ENCODE measurements around the gene FGF6.
A peak's percentile ranks its signal among the peaks of the same experiment; 100 is the strongest.

Gene FGF6

DNA sequence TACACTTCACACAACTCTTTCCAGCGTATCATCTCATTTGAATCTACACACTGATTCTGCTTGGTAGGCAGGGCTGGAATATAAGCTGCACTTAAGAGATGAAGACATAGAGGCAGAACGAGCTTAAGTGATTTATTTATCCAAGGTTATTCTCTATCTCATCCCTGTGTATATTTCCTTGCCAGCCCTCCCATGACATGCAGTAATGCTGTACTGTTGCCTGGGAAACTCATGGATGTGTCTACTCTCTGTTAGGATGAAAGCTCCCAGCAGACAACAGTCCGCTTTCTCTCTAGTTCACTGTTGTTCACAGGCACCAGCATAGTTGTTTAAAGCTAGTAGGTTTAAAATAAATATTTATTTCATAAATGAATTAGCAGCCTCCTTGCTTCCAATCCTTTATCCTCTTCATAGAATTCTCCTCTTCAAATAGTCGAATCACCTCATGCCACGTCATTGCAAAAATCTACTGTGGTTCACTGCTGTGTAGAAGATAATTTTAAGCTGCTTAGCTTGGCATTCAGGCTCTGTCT lies 25.4 kb downstream of the FGF6 start:
- DNase-seq (ENCODE audit: insufficient read length, low spot score) (no peak), FAIRE-seq (no peak)
- TF ChIP-seq, protein P1, sequence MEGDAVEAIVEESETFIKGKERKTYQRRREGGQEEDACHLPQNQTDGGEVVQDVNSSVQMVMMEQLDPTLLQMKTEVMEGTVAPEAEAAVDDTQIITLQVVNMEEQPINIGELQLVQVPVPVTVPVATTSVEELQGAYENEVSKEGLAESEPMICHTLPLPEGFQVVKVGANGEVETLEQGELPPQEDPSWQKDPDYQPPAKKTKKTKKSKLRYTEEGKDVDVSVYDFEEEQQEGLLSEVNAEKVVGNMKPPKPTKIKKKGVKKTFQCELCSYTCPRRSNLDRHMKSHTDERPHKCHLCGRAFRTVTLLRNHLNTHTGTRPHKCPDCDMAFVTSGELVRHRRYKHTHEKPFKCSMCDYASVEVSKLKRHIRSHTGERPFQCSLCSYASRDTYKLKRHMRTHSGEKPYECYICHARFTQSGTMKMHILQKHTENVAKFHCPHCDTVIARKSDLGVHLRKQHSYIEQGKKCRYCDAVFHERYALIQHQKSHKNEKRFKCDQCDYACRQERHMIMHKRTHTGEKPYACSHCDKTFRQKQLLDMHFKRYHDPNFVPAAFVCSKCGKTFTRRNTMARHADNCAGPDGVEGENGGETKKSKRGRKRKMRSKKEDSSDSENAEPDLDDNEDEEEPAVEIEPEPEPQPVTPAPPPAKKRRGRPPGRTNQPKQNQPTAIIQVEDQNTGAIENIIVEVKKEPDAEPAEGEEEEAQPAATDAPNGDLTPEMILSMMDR (IDR thresholded peaks at IDR 0.05; ENCODE audit: insufficient read depth, missing control alignments): no peak

DNA sequence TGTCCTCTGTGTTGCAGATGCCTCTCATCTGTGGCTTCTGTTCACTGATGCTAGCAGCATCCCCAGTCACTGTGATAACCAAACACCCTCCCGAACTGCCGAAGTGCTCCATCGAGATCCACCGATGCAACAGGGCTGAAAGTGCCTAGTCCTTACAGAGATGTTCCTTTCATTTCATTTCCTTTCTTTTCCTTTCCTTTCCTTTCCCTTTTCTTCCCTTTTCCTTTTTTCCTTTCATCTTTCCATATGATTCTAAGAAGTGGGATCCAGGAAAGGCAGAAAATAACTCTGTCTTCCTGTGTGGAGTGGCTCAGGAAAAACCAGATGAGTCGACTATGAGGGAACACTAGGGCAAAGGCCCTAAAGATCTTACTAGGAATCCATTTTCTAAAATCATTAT lies 26.7 kb downstream of the FGF6 start:
- no peak for DNase-seq (ENCODE audit: insufficient read length, low spot score)
- no peak for FAIRE-seq
- TF ChIP-seq, protein P1 (IDR thresholded peaks at IDR 0.05; ENCODE audit: insufficient read depth, missing control alignments): no peak

DNA sequence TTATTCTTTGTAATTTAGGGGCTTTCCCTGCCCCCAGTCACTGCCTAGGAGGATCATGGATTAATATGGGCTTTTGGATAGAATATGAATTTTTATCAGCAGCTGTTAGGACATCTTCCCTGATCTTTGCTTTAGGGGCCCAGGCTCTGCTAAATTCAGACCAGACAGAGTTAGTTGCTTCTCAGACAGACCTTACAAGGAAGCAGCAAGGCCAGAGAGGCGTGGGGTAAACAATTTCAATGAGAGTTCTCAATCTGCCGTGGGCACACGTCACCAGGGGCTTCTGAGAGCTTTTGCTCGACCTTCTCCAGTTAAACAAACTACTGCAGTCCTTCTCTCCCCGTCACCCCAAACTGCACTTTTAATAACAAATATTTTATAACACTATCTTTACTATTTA lies 27.7 kb downstream of the FGF6 start:
- DNase-seq (ENCODE audit: insufficient read length, low spot score) (no peak), FAIRE-seq (no peak)
- TF ChIP-seq, protein P1 (IDR thresholded peaks at IDR 0.05; ENCODE audit: insufficient read depth, missing control alignments): no peak

DNA sequence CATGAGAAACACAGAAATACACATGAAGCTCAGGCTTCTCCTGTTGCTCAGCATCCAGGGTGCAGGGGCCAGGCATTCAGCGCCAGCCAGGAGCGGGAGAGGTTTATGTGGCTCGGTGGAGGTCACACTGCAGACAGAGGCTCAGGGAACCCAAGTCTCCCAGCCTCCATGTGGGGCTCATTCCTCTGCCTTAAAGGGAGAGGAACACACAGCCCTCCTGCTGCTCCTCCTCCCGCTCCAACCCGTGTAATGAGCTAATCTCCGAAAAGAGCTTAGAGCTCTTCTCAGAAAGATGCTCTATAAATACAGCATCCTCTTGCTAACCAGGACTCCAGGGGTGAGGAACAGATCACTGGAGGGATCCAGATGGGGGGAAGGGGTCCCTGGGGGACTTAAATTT lies 28.2 kb downstream of the FGF6 start:
- FAIRE-seq: peak; percentile 16
- DNase-seq (ENCODE audit: insufficient read length, low spot score): no peak
- TF ChIP-seq, protein P1 (IDR thresholded peaks at IDR 0.05; ENCODE audit: insufficient read depth, missing control alignments): no peak

DNA sequence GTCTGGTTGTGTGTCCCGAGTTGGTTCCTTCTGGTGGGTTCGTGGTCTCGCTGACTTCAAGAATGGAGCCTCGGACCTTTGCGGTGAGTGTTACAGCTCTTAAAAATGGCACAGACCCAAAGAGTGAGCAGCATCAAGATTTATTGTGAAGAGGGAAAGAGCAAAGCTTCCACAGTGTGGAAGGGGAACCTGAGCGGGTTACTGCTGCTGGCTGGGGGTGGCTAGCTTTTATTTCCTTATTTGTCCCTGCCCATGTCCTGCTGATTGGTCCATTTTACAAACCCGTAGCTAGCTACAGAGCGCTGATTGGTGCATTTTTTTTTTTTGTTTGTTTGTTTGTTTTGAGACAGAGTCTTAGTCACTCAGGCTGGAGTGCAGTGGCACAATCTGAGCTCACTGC lies 29.3 kb downstream of the FGF6 start:
- TF ChIP-seq, protein P1 (IDR thresholded peaks at IDR 0.05; ENCODE audit: insufficient read depth, missing control alignments): no peak
- no peak for FAIRE-seq
- DNase-seq (ENCODE audit: insufficient read length, low spot score): no peak

DNA sequence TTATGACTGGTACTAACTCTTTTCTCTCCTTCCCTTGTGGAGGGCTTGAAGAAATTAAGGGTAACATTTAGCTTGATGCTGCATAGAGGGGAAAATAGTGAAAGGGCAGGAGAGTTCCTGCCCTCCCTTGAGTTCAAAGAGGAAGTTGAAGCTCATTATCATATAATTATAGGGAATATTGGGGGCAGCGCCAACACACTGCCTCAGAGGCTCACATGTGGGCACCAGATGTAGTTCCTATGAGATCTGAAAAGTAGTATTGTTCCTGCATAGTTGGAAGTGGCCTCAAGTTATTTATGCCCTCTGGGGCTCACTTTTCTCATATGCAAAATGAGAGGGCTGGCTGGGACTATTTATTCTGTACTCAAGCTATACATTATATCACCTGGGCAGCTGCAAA lies 33.1 kb downstream of the FGF6 start:
- FAIRE-seq (no peak), DNase-seq (ENCODE audit: insufficient read length, low spot score) (no peak)
- TF ChIP-seq, protein P1 (IDR thresholded peaks at IDR 0.05; ENCODE audit: insufficient read depth, missing control alignments): no peak

DNA sequence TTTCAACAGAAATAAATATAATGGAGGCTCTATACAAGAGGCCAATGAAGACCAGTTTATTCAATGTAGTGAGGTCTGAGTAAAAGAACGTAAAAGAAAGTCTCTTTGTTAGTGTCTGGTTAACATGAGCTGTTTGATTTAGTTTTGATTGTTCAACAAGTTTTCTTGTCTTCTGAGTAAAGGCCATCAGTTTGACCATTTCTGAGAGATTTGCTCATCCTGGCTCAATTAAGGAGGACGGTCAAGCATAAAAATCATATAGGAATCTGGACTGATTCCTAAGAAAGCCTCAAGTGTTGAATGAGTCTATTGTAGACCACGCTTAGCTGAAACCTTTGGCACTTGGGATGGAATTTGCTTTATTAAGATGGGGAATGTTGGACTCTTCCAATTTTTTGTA lies 33.6 kb downstream of the FGF6 start:
- TF ChIP-seq, protein P1 (IDR thresholded peaks at IDR 0.05; ENCODE audit: insufficient read depth, missing control alignments): no peak
- FAIRE-seq (no peak), DNase-seq (ENCODE audit: insufficient read length, low spot score) (no peak)
